Measurements from ENCODE around the gene PLCB1.

Gene PLCB1

DNA sequence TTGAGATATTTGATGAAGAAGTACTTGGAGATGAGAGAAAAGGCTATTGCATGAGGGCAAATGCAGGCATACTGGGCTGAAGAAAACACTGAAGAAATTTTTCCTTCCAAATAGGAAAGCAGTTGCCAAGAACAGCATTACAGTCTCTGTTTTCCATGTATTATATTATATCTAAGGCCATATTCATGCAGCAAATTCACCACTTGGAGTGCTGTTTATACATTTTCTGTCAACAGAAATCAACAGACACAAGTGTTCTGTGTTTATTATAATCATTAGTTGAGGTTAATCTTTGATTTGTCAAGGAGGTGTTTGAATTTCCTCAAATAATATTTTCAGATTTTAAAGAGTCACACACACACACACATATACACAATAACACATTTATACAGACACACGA lies 668.0 kb downstream of the PLCB1 start:
- Histone ChIP-seq H3K4me3 (ENCODE audit: low read depth in 1 of 2, low read length in 2 of 2) (no peak overlapping the region), H3K27ac (ENCODE audit: low read depth, low read length) (no peak overlapping the region), H3K36me3 (ENCODE audit: insufficient read depth, low read length) (peaks cover 8% of the 10 kb centered on the region), H3K9me3 (ENCODE audit: low read length) (no peaks in the 10 kb centered on the region), H3K27me3 (ENCODE audit: control insufficient read depth in 1 of 2, insufficient read depth in 2 of 2, low read length in 2 of 2) (no peaks in the 10 kb centered on the region), H3K4me1 (ENCODE audit: insufficient read depth, low read length) (peaks cover 9% of the 10 kb centered on the region), H3K9ac (ENCODE audit: low read length) (no peak overlapping the region)

DNA sequence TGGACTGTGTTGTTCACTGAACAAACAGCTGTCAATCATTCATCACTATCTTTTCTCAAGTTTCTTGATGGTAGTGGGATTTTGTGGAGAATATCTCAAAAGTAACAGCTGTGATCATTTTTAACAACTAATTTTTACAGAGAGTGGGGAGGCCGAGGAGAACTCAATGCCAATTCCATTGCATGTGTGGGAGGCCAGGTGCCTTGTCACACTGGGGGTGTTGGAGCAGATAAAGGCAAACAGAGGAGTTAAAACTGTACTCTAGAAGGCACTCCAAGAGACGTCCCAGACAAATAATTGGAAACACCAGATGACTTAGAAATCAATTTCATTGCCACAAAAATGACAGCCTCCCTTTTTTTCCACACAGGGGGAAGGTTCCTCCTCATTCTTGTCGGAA lies 669.6 kb downstream of the PLCB1 start:
- H3K36me3 ChIP-seq (ENCODE audit: insufficient read depth, low read length) = peaks cover 8% of the 10 kb centered on the region
- no peaks in the 10 kb centered on the region for H3K9me3 ChIP-seq (ENCODE audit: low read length)
- H3K4me1 ChIP-seq (ENCODE audit: insufficient read depth, low read length) = peaks cover 1% of the 10 kb centered on the region
- H3K27ac ChIP-seq (ENCODE audit: low read depth, low read length) = no peak overlapping the region
- H3K27me3 ChIP-seq (ENCODE audit: control insufficient read depth in 1 of 2, insufficient read depth in 2 of 2, low read length in 2 of 2) = no peaks in the 10 kb centered on the region
- H3K9ac ChIP-seq (ENCODE audit: low read length) = no peak overlapping the region
- H3K4me3 ChIP-seq (ENCODE audit: low read depth in 1 of 2, low read length in 2 of 2) = no peak overlapping the region

- H3K9me3 ChIP-seq (ENCODE audit: low read length) = no peaks in the 10 kb centered on the region
- H3K4me1 ChIP-seq (ENCODE audit: insufficient read depth, low read length) = peaks cover 4% of the 10 kb centered on the region
- H3K36me3 ChIP-seq (ENCODE audit: insufficient read depth, low read length) = peaks cover 8% of the 10 kb centered on the region
- no peak overlapping the region for H3K4me3 ChIP-seq (ENCODE audit: low read depth in 1 of 2, low read length in 2 of 2)
- H3K9ac ChIP-seq (ENCODE audit: low read length) = no peak overlapping the region
- no peak overlapping the region for H3K27ac ChIP-seq (ENCODE audit: low read depth, low read length)
- no peaks in the 10 kb centered on the region for H3K27me3 ChIP-seq (ENCODE audit: control insufficient read depth in 1 of 2, insufficient read depth in 2 of 2, low read length in 2 of 2)
Measured at GRCh38 chr20:8803065-8803464, 671.0 kb downstream of the PLCB1 start.

GRCh38 chr20:8803941-8804340 lies 671.9 kb downstream of the PLCB1 start:
- Histone ChIP-seq H3K4me1 (ENCODE audit: insufficient read depth, low read length) (peaks cover 9% of the 10 kb centered on the region), H3K4me3 (ENCODE audit: low read depth in 1 of 2, low read length in 2 of 2) (no peak overlapping the region), H3K9me3 (ENCODE audit: low read length) (no peaks in the 10 kb centered on the region), H3K27ac (ENCODE audit: low read depth, low read length) (no peak overlapping the region), H3K27me3 (ENCODE audit: control insufficient read depth in 1 of 2, insufficient read depth in 2 of 2, low read length in 2 of 2) (no peaks in the 10 kb centered on the region), H3K9ac (ENCODE audit: low read length) (no peak overlapping the region), H3K36me3 (ENCODE audit: insufficient read depth, low read length) (peaks cover 8% of the 10 kb centered on the region)

GRCh38 chr20:8805737-8806442 lies 673.8 kb downstream of the PLCB1 start:
- Histone ChIP-seq H3K9ac (ENCODE audit: low read length) (no peak overlapping the region), H3K4me3 (ENCODE audit: low read depth in 1 of 2, low read length in 2 of 2) (no peak overlapping the region), H3K4me1 (ENCODE audit: insufficient read depth, low read length) (peaks cover 9% of the 10 kb centered on the region), H3K36me3 (ENCODE audit: insufficient read depth, low read length) (peaks cover 8% of the 10 kb centered on the region), H3K9me3 (ENCODE audit: low read length) (no peaks in the 10 kb centered on the region), H3K27ac (ENCODE audit: low read depth, low read length) (no peak overlapping the region), H3K27me3 (ENCODE audit: control insufficient read depth in 1 of 2, insufficient read depth in 2 of 2, low read length in 2 of 2) (no peaks in the 10 kb centered on the region)

DNA sequence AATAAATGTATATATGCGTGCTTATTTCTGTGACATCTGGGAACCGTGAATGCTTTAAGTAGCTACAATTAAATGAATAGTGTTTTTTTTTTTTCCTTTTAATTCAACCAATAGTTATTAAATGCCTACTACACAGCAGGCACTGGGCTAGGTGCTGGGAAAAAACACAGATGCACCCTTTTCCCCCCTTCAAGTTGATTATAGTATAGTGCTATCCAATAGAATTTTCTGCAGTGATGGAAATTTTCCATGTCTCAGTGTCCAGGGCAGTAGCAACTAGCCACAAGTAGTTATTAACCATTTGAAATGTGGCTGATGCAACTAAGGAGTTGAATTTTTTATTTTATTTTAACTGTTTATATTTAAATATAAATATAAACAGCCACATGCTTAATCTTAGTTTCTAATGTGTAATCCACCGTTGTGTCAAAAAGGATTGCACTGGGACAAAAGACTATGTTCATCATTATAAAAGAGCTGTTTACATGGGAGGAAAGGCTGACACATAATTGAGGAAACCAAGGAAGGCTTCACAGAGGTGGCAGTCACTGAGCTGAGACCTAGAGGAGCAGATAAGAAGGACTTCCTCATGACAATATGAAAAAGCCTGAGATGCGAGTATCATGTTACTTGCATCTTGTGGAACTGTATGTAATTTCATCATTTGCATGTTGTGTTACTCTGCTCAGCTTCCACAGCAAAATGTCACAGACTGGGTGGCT lies 675.6 kb downstream of the PLCB1 start:
- Histone ChIP-seq H3K27ac (ENCODE audit: low read depth, low read length) (no peak overlapping the region), H3K4me1 (ENCODE audit: insufficient read depth, low read length) (peaks cover 9% of the 10 kb centered on the region), H3K4me3 (ENCODE audit: low read depth in 1 of 2, low read length in 2 of 2) (no peak overlapping the region), H3K36me3 (ENCODE audit: insufficient read depth, low read length) (peaks cover 2% of the 10 kb centered on the region), H3K9me3 (ENCODE audit: low read length) (no peaks in the 10 kb centered on the region), H3K27me3 (ENCODE audit: control insufficient read depth in 1 of 2, insufficient read depth in 2 of 2, low read length in 2 of 2) (no peaks in the 10 kb centered on the region), H3K9ac (ENCODE audit: low read length) (no peak overlapping the region)

DNA sequence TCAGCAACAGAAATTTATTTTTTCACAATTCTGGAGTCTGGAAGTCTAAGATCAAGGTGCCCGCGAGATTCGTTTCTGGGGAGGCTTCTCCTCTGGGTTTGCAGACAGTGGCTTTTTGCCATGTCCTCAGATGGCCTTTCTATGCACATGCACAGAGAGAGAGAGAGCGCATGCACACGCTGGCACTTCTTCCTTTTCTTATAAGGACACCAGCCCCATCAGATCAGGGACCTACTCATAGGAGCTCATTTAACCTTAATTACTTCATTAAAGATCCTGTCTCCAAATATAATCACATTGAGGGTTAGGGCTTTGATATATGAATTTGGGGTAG lies 676.1 kb downstream of the PLCB1 start:
- H3K9ac ChIP-seq (ENCODE audit: low read length) = no peak overlapping the region
- no peaks in the 10 kb centered on the region for H3K36me3 ChIP-seq (ENCODE audit: insufficient read depth, low read length)
- no peaks in the 10 kb centered on the region for H3K27me3 ChIP-seq (ENCODE audit: control insufficient read depth in 1 of 2, insufficient read depth in 2 of 2, low read length in 2 of 2)
- H3K9me3 ChIP-seq (ENCODE audit: low read length) = no peaks in the 10 kb centered on the region
- H3K27ac ChIP-seq (ENCODE audit: low read depth, low read length) = no peak overlapping the region
- no peak overlapping the region for H3K4me3 ChIP-seq (ENCODE audit: low read depth in 1 of 2, low read length in 2 of 2)
- H3K4me1 ChIP-seq (ENCODE audit: insufficient read depth, low read length) = peaks cover 9% of the 10 kb centered on the region

GRCh38 chr20:8809107-8809953 lies 677.3 kb downstream of the PLCB1 start:
- Histone ChIP-seq H3K36me3 (ENCODE audit: insufficient read depth, low read length) (no peaks in the 10 kb centered on the region), H3K9ac (ENCODE audit: low read length) (no peak overlapping the region), H3K9me3 (ENCODE audit: low read length) (no peaks in the 10 kb centered on the region), H3K4me1 (ENCODE audit: insufficient read depth, low read length) (peaks cover 9% of the 10 kb centered on the region), H3K27ac (ENCODE audit: low read depth, low read length) (no peak overlapping the region), H3K27me3 (ENCODE audit: control insufficient read depth in 1 of 2, insufficient read depth in 2 of 2, low read length in 2 of 2) (no peaks in the 10 kb centered on the region), H3K4me3 (ENCODE audit: low read depth in 1 of 2, low read length in 2 of 2) (no peak overlapping the region)

- H3K4me1 ChIP-seq (ENCODE audit: insufficient read depth, low read length) = peaks cover 9% of the 10 kb centered on the region
- H3K27me3 ChIP-seq (ENCODE audit: control insufficient read depth in 1 of 2, insufficient read depth in 2 of 2, low read length in 2 of 2) = no peaks in the 10 kb centered on the region
- H3K4me3 ChIP-seq (ENCODE audit: low read depth in 1 of 2, low read length in 2 of 2) = no peak overlapping the region
- H3K9ac ChIP-seq (ENCODE audit: low read length) = no peak overlapping the region
- no peak overlapping the region for H3K27ac ChIP-seq (ENCODE audit: low read depth, low read length)
- no peaks in the 10 kb centered on the region for H3K36me3 ChIP-seq (ENCODE audit: insufficient read depth, low read length)
- no peaks in the 10 kb centered on the region for H3K9me3 ChIP-seq (ENCODE audit: low read length)
Measured at GRCh38 chr20:8811801-8812594, 679.9 kb downstream of the PLCB1 start.

- no peaks in the 10 kb centered on the region for H3K36me3 ChIP-seq (ENCODE audit: insufficient read depth, low read length)
- H3K27ac ChIP-seq (ENCODE audit: low read depth, low read length) = no peak overlapping the region
- H3K4me3 ChIP-seq (ENCODE audit: low read depth in 1 of 2, low read length in 2 of 2) = no peak overlapping the region
- no peak overlapping the region for H3K9ac ChIP-seq (ENCODE audit: low read length)
- no peaks in the 10 kb centered on the region for H3K27me3 ChIP-seq (ENCODE audit: control insufficient read depth in 1 of 2, insufficient read depth in 2 of 2, low read length in 2 of 2)
- H3K4me1 ChIP-seq (ENCODE audit: insufficient read depth, low read length) = peaks cover 7% of the 10 kb centered on the region
- H3K9me3 ChIP-seq (ENCODE audit: low read length) = no peaks in the 10 kb centered on the region
Measured at GRCh38 chr20:8812817-8813216, 680.8 kb downstream of the PLCB1 start.

- no peaks in the 10 kb centered on the region for H3K36me3 ChIP-seq (ENCODE audit: insufficient read depth, low read length)
- H3K4me3 ChIP-seq (ENCODE audit: low read depth in 1 of 2, low read length in 2 of 2) = no peak overlapping the region
- H3K9ac ChIP-seq (ENCODE audit: low read length) = no peak overlapping the region
- H3K27me3 ChIP-seq (ENCODE audit: control insufficient read depth in 1 of 2, insufficient read depth in 2 of 2, low read length in 2 of 2) = no peaks in the 10 kb centered on the region
- H3K27ac ChIP-seq (ENCODE audit: low read depth, low read length) = no peak overlapping the region
- no peaks in the 10 kb centered on the region for H3K4me1 ChIP-seq (ENCODE audit: insufficient read depth, low read length)
- no peaks in the 10 kb centered on the region for H3K9me3 ChIP-seq (ENCODE audit: low read length)
Measured at GRCh38 chr20:8815208-8815607, 683.1 kb downstream of the PLCB1 start.

All from muscle layer of colon (tissue), 2 donors.